Mesendoderm (in vitro differentiated cells): Measurements from ENCODE around the gene RNF220.

Experiments
- DNase-seq: peaks from one replicate; pipeline ENCODE4 v3.0.0; 2013
- H2AK5ac ChIP-seq: 2 replicates; pipeline ENCODE4 v1.6.1; 2013; ENCODE audit warnings: low read length, inconsistent platforms
- H2BK120ac ChIP-seq: 2 replicates; pipeline ENCODE4 v1.6.1; 2013; ENCODE audit warnings: low read depth, mild to moderate bottlenecking, low read length, moderate library complexity, mixed read lengths
- H2BK15ac ChIP-seq: replicated peaks from 2 replicates; pipeline ENCODE4 v1.6.1; 2013; ENCODE audit warnings: low read depth, mild to moderate bottlenecking, moderate library complexity
- H2BK5ac ChIP-seq: 2 replicates; pipeline ENCODE4 v1.6.1; 2013; ENCODE audit warnings: low read length, inconsistent platforms
- H3K18ac ChIP-seq: 2 replicates; pipeline ENCODE4 v1.6.1; 2013; ENCODE audit warnings: mild to moderate bottlenecking, low read length, mixed read lengths
- H3K23ac ChIP-seq: one replicate; pipeline ENCODE4 v1.6.1; 2013; ENCODE audit warnings: low read length
- H3K27ac ChIP-seq: 2 replicates; pipeline ENCODE4 v1.5.1; 2013; ENCODE audit warnings: low read depth, mild to moderate bottlenecking, inconsistent platforms, low read length, moderate library complexity
- H3K27me3 ChIP-seq: 2 replicates; pipeline ENCODE4 v1.6.1; 2013; ENCODE audit warnings: low read length, control low read depth, mild to moderate bottlenecking, inconsistent platforms; ENCODE audit not compliant: insufficient read depth, poor library complexity
- H3K36me3 ChIP-seq: 2 replicates; pipeline ENCODE4 v1.6.1; 2013; ENCODE audit warnings: low read length, inconsistent platforms; ENCODE audit not compliant: control insufficient read depth, insufficient read depth
- H3K4ac ChIP-seq: one replicate; pipeline ENCODE4 v1.6.1; 2013; ENCODE audit warnings: low read depth, mild to moderate bottlenecking, low read length, moderate library complexity
- H3K4me1 ChIP-seq: 2 replicates; pipeline ENCODE4 v1.6.1; 2013; ENCODE audit warnings: low read depth, low read length, inconsistent platforms; ENCODE audit not compliant: control insufficient read depth
- H3K4me2 ChIP-seq: 2 replicates; pipeline ENCODE4 v1.6.1; 2013; ENCODE audit warnings: low read length
- H3K4me3 ChIP-seq: 2 replicates; pipeline ENCODE4 v1.5.1; 2013; ENCODE audit warnings: mild to moderate bottlenecking, low read length
- H3K56ac ChIP-seq: one replicate; pipeline ENCODE4 v1.6.1; 2013; ENCODE audit warnings: low read length
- H3K79me1 ChIP-seq: 2 replicates; pipeline ENCODE4 v1.6.1; 2013; ENCODE audit warnings: low read length, inconsistent platforms
- H3K79me2 ChIP-seq: 2 replicates; pipeline ENCODE4 v1.6.1; 2013; ENCODE audit warnings: mild to moderate bottlenecking, low read length; ENCODE audit not compliant: control insufficient read depth, insufficient read depth
- H3K9ac ChIP-seq: 2 replicates; pipeline ENCODE4 v1.6.1; 2013; ENCODE audit warnings: low read length, inconsistent platforms
- H4K5ac ChIP-seq: one replicate; pipeline ENCODE4 v1.6.1; 2013; ENCODE audit warnings: low read length
- H4K8ac ChIP-seq: one replicate; pipeline ENCODE4 v1.6.1; 2013; ENCODE audit warnings: low read depth, mild to moderate bottlenecking, control low read depth, low read length, moderate library complexity
- WGBS: extraction: QIAGEN DNeasy Blood & Tissue Kit; methylation state at CpG from one replicate; pipeline ENCODE4 v1.1.7; 2013; ENCODE audit warnings: low lambda C conversion rate, missing lambda C conversion rate; ENCODE audit not compliant: insufficient coverage; ENCODE audit errors: extremely low coverage; 5-methylcytosine and 5-hydroxymethylcytosine counted together

The RNF220 gene

GRCh38 chr1:44442791-44443190 lies 37.7 kb downstream of the RNF220 start:
- Histone ChIP-seq H3K4me2 (no peak overlapping the region), H4K5ac (no peak overlapping the region), H3K36me3 (no peaks in the 10 kb centered on the region), H3K4ac (no peak overlapping the region), H3K4me1 (no peaks in the 10 kb centered on the region), H2BK15ac (no peak overlapping the region), H3K9ac (no peak overlapping the region), H3K56ac (no peak overlapping the region), H3K18ac (no peak overlapping the region), H3K27me3 (no peaks in the 10 kb centered on the region), H2BK5ac (no peak overlapping the region), H3K4me3 (no peak overlapping the region), H3K27ac (no peak overlapping the region), H3K23ac (no peak overlapping the region), H4K8ac (no peak overlapping the region), H3K79me1 (no peaks in the 10 kb centered on the region), H3K79me2 (no peaks in the 10 kb centered on the region), H2BK120ac (no peak overlapping the region), H2AK5ac (no peak overlapping the region)
- WGBS: no CpG with 5 or more reads among the region's 1 CpG
- DNase-seq: no peak

DNA sequence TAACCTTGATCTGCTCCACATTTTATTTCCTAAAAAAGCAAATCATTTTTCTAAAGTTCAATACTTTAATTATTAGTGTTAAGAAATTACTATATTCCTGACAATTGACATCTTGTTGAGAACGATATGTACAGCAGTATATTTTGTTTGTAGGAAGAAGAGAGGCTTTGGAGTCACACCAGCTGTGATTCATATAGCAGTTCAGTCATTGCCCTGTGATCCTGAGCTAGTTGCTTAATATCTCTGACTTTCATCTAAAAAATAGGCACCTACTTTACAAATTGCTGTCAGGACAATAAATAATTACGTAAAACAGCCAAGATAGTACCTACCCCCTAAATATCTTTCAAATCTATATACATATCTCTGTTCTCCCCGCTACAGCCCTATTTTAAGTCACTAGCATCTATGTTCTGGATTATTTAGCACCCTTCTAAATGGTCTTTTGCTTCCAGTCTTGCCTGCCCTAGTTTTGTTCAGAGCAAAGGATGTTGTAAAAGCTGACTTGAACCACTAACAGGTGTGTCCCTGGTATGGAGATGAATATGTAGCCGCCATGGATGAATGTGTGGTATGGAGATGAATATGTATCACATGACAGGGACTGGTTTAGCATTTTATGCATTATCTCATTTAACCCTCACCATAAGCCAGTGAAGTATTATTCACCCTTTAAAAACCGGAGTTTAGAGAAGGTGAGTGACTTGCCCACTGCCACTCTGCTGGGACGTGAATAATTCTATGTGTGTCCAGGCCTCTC lies 42.2 kb downstream of the RNF220 start:
- Histone ChIP-seq H3K4me3 (no peak overlapping the region), H2BK120ac (no peak overlapping the region), H3K27ac (no peak overlapping the region), H3K79me2 (no peaks in the 10 kb centered on the region), H3K4me1 (no peaks in the 10 kb centered on the region), H3K23ac (no peak overlapping the region), H2BK15ac (no peak overlapping the region), H3K4ac (no peak overlapping the region), H2AK5ac (no peak overlapping the region), H4K5ac (no peak overlapping the region), H3K9ac (no peak overlapping the region), H3K79me1 (no peaks in the 10 kb centered on the region), H3K36me3 (no peaks in the 10 kb centered on the region), H4K8ac (no peak overlapping the region), H3K18ac (no peak overlapping the region), H3K4me2 (no peak overlapping the region), H3K27me3 (no peaks in the 10 kb centered on the region), H2BK5ac (no peak overlapping the region), H3K56ac (no peak overlapping the region)
- no peak for DNase-seq
- WGBS: 100% methylated on average over 1 of the region's 6 CpGs

- H4K5ac ChIP-seq: no peak overlapping the region
These were observed 48.8 kb downstream of the RNF220 start for GRCh38 chr1:44453798-44454349.

DNA sequence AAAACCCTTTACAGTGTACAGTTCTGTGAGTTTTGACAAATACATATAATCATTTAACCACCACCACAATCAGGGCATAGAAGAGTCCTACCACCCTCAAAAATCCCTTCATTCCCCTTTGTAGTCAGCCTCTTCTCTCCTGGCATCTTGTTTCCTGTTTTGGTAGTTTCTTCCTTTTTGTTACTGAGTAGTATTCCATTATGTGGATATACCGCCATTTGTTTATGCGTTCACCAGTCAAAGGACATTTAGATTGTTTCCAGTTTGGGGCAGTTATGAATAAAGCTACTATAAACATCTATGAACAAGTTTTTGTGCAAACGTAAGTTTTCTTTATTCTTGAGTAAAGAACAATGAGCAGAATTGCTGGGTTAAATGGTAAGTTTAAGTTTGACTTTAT lies 49.6 kb downstream of the RNF220 start:
- no peak overlapping the region for H3K4me3 ChIP-seq
- no peak overlapping the region for H2BK5ac ChIP-seq
- H3K4ac ChIP-seq: no peak overlapping the region
- H3K27ac ChIP-seq: no peak overlapping the region
- no peaks in the 10 kb centered on the region for H3K79me2 ChIP-seq
- H3K4me1 ChIP-seq: no peaks in the 10 kb centered on the region
- WGBS: no CpG with 5 or more reads among the region's 3 CpGs
- H3K4me2 ChIP-seq: no peak overlapping the region
- H3K79me1 ChIP-seq: no peaks in the 10 kb centered on the region
- DNase-seq: no peak
- H3K23ac ChIP-seq: no peak overlapping the region
- no peak overlapping the region for H3K18ac ChIP-seq
- H4K8ac ChIP-seq: no peak overlapping the region
- H4K5ac ChIP-seq: no peak overlapping the region
- H3K9ac ChIP-seq: no peak overlapping the region
- H2BK15ac ChIP-seq: no peak overlapping the region
- H3K27me3 ChIP-seq: no peaks in the 10 kb centered on the region
- H2BK120ac ChIP-seq: no peak overlapping the region
- H3K56ac ChIP-seq: no peak overlapping the region
- no peak overlapping the region for H2AK5ac ChIP-seq
- H3K36me3 ChIP-seq: no peaks in the 10 kb centered on the region

More at GRCh38 chr1:44453798-44454349, 48.8 kb downstream of the RNF220 start:
- Histone ChIP-seq H3K18ac (no peak overlapping the region), H3K9ac (no peak overlapping the region), H3K4ac (no peak overlapping the region), H3K79me2 (no peaks in the 10 kb centered on the region), H3K36me3 (no peaks in the 10 kb centered on the region), H3K4me2 (no peak overlapping the region), H3K4me1 (no peaks in the 10 kb centered on the region), H2AK5ac (no peak overlapping the region), H2BK120ac (no peak overlapping the region), H2BK5ac (no peak overlapping the region), H3K79me1 (no peaks in the 10 kb centered on the region), H4K8ac (no peak overlapping the region), H3K4me3 (no peak overlapping the region), H2BK15ac (no peak overlapping the region), H3K56ac (no peak overlapping the region), H3K23ac (no peak overlapping the region), H3K27me3 (no peaks in the 10 kb centered on the region), H3K27ac (no peak overlapping the region)
- no peak for DNase-seq

DNA sequence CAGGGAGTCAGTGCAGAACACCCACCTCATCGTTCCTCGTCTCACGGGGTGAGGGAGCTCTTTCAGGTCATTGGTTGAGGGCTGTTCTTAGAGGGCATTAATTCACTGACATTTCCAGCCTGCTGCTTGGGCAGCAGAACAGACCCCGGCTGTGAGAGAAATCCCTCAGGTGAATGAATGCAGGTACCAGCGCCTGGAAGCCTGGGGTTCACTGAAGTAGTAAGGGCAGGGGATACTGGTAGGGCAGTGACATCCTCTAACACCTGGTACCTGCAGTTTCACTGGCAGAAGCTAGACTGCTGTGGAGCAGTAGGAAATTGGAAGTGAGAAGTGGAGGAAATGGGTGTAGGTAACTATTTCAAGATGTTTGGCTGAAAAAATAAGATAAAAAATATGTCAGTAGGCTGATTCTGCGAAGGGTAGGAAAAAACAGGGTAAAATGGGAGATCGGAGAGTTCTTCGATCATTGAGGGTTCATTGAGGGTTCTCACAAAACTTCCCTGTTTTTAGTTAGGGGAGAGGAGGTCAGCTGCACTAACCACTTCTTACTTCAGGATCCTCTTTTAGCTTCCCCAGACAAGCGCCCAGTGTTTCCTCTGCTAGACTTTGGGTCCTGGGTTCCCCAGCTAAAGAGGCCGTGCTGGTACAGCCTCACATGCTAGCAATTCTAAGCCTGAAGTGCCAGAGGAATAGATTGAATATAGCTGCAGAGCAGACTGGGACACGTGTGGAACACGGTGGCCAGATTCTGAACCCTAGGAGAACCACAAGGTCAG lies 55.2 kb downstream of the RNF220 start:
- H3K23ac ChIP-seq: no peak overlapping the region
- no peak overlapping the region for H3K27ac ChIP-seq
- no peaks in the 10 kb centered on the region for H3K36me3 ChIP-seq
- no peak for DNase-seq
- H4K8ac ChIP-seq: no peak overlapping the region
- H2AK5ac ChIP-seq: no peak overlapping the region
- H3K27me3 ChIP-seq: no peaks in the 10 kb centered on the region
- no peak overlapping the region for H3K18ac ChIP-seq
- no peak overlapping the region for H3K4ac ChIP-seq
- H3K4me3 ChIP-seq: no peak overlapping the region
- no peak overlapping the region for H3K56ac ChIP-seq
- no CpG with 5 or more reads among the region's 12 CpGs for WGBS
- no peaks in the 10 kb centered on the region for H3K79me2 ChIP-seq
- no peaks in the 10 kb centered on the region for H3K79me1 ChIP-seq
- H3K4me1 ChIP-seq: no peaks in the 10 kb centered on the region
- no peak overlapping the region for H2BK5ac ChIP-seq
- H4K5ac ChIP-seq: no peak overlapping the region
- no peak overlapping the region for H2BK15ac ChIP-seq
- no peak overlapping the region for H3K4me2 ChIP-seq
- no peak overlapping the region for H2BK120ac ChIP-seq
- H3K9ac ChIP-seq: no peak overlapping the region
